COLO668 (cell line): Measurements from ENCODE around the gene ZNHIT1.
"Not testable (repeated sequence)": the region's sequence is repeated elsewhere in the genome, so short reads cannot be mapped to it uniquely, and the experiment has no call there.

Experiments used
- DNase-seq: peaks from one replicate; lab custom pipeline; 2025; ENCODE audit not compliant: unreplicated experiment; lab: John Stamatoyannopoulos, UW

ZNHIT1 gene

DNA sequence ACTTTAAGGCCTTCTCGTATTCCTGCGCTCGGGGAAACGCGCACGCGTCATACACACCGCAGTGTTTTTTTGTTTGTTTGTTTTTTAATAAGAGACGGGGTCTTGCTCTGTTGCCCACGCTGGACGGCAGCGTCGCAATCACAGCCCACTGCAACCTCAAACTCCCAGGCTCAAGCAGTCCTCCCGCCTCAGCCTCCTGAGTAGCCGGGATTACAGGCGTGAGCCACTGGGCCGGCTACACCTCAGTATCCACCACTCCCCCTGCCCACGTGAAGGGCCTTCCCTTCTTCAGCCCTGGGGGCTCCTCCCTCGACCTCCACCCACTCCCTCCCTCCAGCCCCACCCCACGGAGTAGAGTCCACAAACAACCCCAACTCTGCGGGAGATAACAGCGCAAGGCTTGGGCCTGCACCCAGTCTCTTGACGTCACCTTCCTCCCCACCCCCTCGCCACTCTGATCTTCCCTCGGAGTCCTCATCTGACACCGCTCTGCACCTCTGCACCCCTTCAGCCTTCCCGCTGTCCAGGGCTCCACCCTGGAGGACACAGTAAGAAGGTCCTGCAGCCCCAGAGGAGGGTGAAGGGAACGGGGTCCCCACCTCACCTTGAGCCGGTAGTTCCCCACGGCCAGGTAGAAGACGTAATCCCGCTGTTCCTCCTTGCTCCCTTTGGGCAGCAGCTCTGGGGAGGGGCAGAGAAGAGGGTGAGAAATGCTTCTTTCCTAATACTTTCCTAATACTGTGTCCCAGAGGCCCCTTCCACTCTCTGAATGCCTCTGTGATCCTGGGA is 22.5 kb downstream of the ZNHIT1 start:
- DNase-seq = no peak

DNA sequence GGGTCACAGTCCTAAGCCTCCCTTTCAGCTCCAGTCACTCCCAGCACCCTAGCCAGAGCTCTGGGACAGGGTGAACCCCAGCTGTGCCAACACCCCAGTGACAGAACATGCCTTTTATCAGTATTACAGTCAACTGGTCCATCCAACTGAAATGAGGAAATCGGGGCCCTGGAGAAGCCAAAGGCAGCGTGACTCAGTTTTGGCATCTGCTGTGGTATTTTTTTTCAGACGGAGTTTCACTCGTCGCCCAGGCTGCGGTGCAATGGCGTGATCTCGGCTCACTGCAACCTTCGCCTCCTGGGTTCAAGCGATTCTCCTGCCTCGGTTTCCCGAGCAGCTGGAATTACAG is 23.0 kb downstream of the ZNHIT1 start:
- DNase-seq = no peak

DNA sequence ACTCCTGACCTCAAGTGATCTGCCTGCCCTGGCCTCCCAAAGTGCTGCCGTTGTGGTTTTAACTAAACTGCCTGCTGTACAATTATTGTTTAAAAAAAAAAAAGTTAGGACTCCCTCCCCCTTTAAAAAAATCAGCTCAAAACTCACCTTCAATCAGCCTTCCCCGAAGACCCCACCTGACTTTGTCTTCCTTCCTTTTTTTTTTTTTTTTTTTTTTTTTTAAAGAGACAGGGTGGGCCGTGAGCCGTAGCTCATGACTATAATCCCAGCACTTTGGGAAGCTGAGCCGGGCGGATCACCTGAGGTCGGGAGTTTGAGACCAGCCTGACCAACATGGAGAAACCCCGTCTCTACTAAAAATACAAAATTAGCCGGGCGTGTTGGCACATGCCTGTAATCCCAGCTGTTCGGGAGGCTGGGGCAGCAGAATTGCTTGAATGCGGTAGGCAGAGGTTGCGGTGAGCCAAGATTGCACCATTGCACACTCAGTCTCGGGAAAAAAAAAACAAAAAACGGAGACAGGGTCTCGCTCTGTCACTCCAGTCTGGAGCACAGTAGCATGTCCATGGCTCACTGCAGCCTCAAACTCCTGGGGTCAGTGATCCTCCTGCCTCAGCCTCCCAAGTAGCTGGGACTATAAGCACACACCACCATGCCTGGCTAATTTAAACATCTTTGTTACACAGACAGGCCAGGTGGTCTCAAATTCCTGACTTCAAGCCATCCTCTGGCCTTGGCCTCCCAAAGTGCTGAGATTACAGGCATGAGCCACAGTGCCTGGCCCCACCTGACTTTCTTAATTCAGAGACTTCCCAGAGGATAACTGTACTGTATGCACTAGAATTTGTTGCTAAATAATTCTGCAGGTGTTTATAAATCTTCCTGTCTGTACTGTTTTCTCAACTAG is 23.7 kb downstream of the ZNHIT1 start:
- DNase-seq = no peak

DNA sequence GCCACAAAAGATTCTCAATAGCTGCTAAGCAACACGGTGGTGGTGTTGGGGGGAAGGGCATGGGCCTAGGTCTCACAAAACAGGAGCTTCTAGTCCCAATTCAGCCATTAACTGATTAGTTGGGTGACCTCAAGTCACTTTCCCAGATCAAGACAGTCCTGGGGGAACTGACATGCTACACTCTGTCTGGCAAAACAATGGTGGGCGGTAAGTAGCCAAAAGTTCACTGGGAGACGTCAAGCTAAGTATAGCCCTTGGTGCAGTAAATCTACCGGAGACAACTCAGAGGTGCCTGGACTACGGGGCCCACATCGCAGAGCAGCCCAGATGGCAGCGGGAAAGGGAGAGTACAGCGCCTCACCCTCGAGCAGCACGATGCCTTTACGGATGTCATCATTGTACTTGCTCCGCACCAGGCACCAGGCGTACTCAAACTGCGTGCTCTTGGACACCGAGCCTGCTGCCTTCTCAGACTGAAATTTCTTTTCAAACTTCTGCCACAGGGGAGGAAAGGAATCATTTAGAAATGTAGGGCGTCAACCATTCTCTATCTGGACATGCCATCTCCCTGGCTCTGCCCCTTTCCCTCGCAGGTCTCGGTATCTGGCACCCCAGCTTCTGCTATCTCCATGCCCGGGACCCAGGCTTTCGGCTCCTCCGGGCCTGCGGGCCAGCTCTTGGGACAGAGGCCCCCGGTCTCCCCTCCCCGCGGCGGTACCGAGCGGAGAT is 25.8 kb downstream of the ZNHIT1 start:
- peak; percentile 6 for DNase-seq

DNA sequence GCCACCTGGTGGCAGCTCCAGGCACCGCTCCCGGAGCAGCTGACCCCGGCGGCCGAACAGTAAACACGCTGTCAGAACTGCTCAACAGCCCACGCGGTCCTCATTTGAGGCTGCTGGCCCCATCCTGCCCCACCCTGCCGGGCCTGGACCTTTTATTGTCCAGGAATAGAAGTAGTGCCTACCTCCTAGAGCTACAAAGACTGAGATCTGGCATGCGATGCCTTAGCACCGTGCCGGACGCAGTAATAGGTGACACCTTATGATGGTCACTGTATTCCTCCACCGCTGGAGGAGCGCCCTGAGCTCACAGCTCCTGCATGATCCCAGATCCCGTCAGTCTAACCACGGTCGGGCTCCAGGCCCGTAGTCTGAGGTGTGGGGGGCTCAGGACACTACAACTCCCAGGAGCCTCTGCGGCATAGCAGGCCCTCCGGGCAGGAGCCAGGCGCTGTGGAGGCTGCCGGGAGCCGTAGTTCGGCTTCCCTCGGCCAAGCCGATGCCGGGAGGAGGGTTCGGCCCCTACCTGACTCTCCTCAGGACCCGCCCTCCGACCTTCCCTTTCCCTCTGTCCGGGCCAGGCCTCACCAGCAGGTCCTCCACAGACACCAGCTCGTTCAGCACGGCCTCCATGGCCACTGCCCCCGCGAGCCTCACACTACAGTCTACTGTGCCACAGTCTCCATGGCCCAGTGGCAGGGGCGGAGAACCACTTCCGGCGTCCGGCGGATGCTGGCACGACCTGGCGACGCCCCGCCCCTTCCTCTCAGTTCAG is 26.6 kb downstream of the ZNHIT1 start, which contains the start of gene FIS1:
FIS1 (minus strand) TSS at position 707 of the 772 bp plus-strand sequence; CDS start at position 630, 77 bp downstream.
- DNase-seq = peak; percentile 96

DNA sequence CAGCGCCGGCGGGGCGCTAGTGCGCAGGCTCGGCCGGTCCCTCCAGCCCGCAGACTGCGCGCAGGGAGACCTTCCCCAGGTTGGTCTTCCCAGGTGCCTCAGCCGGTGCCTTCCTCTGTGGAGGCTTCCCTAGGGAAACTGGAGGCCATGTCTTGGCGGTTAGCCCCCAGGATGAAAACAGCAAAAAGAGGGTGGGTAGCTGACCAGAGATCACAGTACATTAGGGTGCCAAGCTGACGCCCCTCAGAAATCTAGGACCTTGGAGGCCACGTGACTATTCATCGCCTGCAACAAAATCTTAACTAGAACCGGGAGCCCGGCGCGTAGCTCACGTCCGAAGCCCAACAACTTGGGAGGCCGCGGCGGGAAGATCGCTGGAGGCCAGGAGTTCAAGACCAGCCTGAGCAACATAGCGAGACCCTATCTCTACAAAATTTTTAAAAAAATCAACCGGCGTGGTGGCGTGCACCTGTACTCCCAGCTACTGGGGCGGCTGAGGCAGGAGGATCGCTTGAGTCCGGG is 27.2 kb downstream of the ZNHIT1 start:
- no peak for DNase-seq

DNA sequence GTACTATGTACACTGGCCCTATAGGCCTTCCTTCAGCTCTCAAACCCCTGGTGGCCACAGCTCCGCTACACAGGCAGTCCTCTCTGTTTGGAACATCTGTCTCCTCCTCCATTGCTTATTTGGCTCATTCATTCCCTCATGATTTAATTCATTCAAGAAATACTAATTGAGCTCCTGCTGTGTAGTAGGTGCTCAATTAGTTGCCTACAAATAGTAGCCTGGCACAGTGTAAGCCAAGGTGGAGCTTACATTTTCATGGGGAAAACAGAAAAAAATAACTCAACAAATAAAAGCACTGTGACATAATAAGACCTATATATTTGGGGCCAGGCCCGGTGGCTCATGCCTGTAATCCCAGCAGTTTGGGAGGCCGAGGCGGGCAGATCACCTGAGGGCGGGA is 30.3 kb downstream of the ZNHIT1 start:
- no peak for DNase-seq

DNA sequence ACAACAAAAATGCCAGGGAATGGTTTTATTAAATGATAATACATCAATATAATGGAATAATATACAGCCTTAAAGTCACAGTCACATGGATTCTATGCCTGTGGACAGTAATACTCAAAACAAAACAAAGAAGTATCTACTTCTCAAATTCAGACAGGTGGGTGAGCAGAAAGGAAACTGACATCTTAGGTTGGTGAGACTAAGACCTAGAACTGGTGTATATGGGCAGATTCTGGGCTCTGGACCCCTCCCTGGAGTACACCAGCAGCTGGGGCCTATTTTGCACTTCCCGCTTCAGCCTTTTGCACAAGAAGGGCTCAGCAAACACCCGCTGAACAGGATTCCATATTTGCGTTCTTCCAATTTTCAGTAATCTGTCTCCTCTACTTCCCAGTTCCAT is 32.4 kb downstream of the ZNHIT1 start:
- DNase-seq = no peak

DNA sequence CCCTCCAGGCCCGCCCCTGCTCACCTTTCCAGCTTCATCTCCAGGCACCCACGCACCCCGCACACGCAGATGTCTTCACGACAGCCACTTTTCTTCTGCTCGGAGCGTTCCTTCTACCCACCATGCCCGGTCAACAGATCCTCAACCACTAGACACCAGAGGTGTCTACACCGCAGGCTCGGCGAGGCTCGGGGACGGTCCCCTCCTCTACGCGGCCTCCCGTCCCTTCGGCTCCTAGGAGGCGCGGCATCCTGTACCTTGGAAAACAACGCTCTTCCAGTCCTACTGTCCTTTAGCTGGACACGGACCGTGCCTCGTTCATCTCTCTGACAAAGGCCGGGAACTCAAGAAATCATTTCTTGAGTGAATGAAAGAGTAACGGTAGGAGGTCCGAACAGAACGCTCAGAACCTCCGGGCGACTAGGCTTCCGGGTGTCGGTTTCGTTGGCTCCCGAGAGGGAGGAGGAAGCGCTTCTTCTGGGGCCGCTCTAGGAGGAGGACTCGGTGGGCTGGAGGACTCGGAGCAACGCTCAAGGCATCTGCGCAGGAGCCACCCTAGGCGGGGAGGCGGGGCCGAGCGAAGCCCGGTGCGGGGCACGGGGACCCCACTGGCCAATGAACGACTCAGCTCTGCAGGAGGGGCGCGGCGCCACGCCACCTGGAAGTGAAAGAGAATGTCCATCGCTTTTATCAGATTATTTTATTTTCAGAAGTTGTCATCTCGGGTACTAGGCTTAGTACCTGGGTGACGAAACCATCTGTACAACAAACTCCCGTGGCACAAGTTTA is 34.1 kb downstream of the ZNHIT1 start:
- peak; percentile 98 for DNase-seq

DNA sequence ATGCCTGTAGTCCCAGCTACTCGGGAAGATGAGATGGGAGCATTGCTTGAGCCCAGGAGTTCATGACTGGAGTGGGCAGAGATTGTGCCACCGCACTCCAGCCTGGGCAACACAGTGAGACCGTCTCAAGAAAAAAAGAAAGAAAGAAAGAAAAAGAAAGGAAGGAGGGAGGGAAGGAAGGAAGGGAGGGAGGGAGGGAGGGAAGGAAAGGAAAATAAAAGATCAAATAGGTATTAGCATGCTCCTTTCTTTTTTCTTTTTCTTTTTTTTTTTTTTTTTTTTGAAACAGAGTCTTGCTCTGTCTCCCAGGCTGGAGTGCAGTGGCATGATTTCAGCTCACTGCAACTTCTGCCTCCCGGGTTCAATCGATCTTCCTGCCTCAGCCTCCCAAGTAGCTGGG is 35.2 kb downstream of the ZNHIT1 start:
- DNase-seq = not testable (repeated sequence)

DNA sequence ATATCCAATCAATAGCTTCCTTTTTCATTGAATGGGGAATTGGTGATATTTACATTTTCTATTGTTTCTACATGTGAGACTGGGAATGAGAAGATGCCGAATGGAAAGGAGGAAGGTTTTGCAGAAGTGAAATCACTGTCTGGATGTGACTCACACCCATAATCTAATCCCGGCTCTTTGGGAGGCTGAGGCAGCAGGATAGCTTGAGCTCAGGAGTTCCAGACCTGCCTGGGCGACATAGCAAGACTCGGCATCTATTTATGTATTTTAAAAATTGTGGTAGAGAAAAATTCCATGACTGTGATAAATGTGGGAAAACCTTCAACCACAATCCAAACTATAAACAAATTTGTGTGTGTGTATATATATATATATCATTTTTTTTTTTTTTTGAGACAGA is 37.8 kb downstream of the ZNHIT1 start:
- DNase-seq = no peak

DNA sequence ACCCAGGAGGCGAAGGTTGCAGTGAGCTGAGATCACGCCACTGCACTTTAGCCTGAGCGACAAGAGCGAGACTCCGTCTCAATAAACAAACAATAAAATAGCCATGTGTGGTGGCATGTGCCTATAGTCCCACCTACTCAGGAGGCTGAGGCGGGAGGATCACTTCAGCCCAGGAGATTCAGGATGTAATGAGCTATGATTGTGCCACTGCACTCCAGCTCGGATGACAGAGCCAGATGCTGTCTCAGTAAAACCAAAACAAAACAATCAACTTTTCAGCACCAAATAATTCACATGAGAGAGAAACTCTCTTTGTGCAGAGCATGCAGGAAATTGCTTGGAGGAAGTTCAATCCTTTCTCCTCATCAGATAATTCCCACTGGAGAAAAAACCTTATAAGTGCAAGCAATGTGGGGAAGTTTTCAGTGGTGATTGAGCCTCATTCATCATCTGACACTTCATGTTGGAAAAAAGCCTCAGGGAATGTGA is 40.3 kb downstream of the ZNHIT1 start:
- no peak for DNase-seq

DNA sequence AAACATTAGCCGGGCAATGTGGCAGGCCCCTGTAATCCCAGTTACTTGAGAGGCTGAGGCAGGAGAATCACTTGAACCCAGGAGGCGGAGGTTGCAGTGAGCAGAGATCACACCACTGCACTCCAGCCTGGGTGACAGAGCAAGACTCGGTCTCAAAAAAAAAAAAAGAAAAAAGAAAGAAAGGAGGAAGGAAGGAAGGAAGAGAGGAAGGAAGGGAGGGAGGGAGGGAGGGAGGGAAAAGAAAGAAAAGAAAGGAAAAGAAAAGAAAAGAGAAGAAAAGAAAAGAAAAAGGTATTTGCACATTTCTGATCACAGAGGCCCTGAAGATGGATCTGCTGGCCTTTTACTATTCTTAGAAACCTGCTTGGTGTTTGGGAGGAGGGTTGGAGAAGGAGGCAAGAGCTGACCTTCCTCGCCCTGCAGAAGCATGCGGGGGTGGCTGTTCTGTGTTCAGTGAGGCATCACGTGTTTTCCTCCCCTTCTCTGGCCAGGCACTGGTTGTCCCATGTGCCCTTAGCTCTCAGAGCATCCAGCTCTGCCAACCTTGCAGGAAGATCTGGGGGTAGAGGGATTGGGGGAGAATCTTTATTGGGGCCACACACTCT is 46.2 kb downstream of the ZNHIT1 start:
- DNase-seq = not testable (repeated sequence)

DNA sequence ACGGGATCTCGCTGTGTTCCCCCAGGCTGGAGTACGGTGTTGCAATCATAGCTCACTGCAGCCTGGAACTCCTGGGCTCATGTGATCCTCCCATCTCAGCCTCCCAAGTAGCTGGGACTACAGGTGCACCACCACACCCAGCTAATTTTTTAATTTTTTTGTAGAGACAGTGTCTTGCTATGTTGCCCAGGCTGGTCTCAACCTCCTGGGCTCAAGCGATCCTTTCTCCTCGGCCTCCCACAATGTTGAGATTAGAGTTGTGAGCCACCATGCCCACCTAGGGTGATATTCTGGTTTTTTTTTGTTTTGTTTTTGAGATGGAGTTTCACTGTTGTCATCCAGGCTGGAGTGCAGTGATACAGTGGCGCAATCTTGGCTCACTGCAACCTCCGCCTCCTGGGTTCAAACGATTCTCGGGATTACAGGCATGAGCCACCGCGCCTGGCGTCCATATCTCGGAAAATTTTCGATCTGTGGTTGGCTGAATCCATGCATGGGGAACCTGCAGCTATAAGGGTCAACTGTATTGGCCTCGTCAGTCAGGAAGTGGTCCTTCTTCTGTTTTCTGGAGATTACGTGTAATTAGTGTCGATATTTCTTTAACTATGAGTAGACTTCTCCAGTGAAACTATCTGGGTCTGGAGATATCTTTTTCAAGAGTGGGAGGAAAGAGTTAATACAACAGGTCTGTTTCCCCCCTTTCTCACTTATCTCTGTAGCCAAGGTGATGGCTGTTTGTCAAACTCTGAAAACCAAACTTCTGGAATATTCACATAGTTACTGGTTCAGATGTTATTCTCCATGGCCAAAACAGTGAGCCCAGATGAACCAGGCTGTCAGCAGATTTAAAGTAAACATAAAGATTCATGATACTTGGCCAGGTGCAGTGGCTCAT is 47.9 kb downstream of the ZNHIT1 start:
- DNase-seq = no peak

DNA sequence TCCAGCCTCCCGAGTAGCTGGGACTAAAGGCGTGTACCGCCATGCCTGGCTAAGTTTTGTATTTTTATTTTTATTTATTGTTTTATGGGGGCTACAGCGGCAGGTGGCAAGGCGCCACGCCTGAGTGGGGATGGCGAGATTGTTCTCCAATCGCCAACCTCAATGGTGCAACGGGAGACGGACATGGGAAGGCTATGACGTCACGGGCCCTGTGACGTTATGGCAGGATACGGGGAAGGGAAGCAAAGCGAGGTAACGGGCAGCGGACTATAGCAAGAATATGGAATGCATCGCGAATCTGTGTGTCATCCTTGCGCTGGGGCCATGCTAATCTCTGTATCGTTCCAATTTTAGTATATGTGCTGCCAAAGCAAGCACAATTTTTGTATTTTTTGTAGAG is 51.7 kb downstream of the ZNHIT1 start:
- DNase-seq = no peak

DNA sequence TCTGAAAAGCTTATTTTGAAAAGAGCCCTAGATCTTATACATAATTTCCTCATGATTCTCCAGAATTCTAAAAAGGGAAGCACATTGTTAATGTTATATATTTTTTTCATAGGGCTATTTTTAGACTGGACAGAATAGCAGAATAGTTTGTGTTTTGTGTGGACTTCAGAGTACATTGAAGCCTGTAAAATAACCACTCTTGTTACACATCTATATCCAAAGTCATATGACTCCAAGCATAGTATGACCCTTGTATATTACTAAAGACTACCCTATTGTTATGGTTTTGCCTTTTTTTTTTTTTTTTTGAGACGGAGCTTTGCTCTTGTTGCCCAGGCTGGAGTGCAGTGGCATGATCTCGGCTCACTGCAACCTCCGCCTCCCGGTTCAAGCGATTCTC is 53.1 kb downstream of the ZNHIT1 start:
- no peak for DNase-seq

DNA sequence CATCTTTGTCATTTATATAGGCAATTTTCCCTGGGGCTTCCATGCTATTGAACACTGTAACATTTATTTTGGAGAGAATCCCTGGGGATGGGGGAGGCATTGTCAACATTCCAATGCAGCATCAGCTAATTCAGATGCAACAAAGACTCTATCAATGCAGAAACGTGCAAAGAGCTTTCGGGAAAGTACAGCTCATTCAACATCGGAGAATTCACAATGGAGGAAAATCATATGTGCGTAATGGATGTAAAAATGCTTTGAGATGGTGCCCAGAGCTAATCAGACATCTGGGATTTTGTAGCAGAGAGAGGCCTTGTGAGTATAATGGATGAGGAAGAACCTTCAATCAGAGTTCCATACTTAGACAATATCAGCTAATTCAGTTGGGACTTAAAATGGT is 55.2 kb downstream of the ZNHIT1 start:
- DNase-seq = no peak
